ENCODE data around the gene TTC17. TPM values are rescaled to one million over a fixed set of nuclear protein-coding genes. Genes with fewer than 3 reads are reported as not detected.

The TTC17 gene
- total RNA-seq, 2 donors from 2014 or later = 103 to 122 TPM

- 68 to 82% methylated on average over 4 to 6 of the region's 6 CpGs for WGBS, 2 experiments (ENCODE audit: insufficient coverage in 1 of 2, insufficient read length in 1 of 2)
- DNase-seq = peak; percentile 79
- no peak overlapping the region for H3K27ac Mint-ChIP-seq
- no peaks in the 10 kb centered on the region for H3K27me3 ChIP-seq (ENCODE audit: control insufficient read depth, insufficient read depth, low read length, poor library complexity, severe bottlenecking)
- H3K4me1 ChIP-seq (ENCODE audit: control insufficient read depth, insufficient read depth, low read length) = no peaks in the 10 kb centered on the region
- peaks cover 3% of the 10 kb centered on the region for H3K9me3 Mint-ChIP-seq
- H3K9ac ChIP-seq (ENCODE audit: extremely low read depth, low read length, poor library complexity, severe bottlenecking) = no peak overlapping the region
- peaks cover 31% of the 10 kb centered on the region for H3K27me3 Mint-ChIP-seq (ENCODE audit: insufficient read depth)
- no peaks in the 10 kb centered on the region for H3K36me3 Mint-ChIP-seq (ENCODE audit: low read depth)
- H3K36me3 ChIP-seq (ENCODE audit: control insufficient read depth, insufficient read depth, low read length) = no peaks in the 10 kb centered on the region
- peak; percentile 68 for TF ChIP-seq CTCF (conservative IDR thresholded peaks at IDR 0.05)
- no peak overlapping the region for H3K4me3 Mint-ChIP-seq
- H3K4me3 ChIP-seq (ENCODE audit: low read length) = no peak overlapping the region
- H3K9me3 ChIP-seq (ENCODE audit: control insufficient read depth, low read length) = peaks cover 4% of the 10 kb centered on the region
- H3K27ac ChIP-seq (ENCODE audit: low read depth, low read length) = no peak overlapping the region
- H3K4me1 Mint-ChIP-seq = no peaks in the 10 kb centered on the region
Measured at GRCh38 chr11:43515090-43515489, 156.4 kb downstream of the TTC17 start.

GRCh38 chr11:43516316-43516850 is 157.7 kb downstream of the TTC17 start:
- H3K9me3 Mint-ChIP-seq = peaks cover 3% of the 10 kb centered on the region

GRCh38 chr11:43517518-43517917 is 158.8 kb downstream of the TTC17 start:
- no peak for DNase-seq
- no peak for TF ChIP-seq CTCF (conservative IDR thresholded peaks at IDR 0.05)
- WGBS, 2 experiments (ENCODE audit: insufficient coverage in 1 of 2, insufficient read length in 1 of 2) = 100% methylated on average over 2 of the region's 2 CpGs
- Histone ChIP-seq H3K36me3 (ENCODE audit: control insufficient read depth, insufficient read depth, low read length) (no peaks in the 10 kb centered on the region), H3K4me3 (ENCODE audit: low read length) (no peak overlapping the region), H3K4me1 (ENCODE audit: control insufficient read depth, insufficient read depth, low read length) (no peaks in the 10 kb centered on the region), H3K9ac (ENCODE audit: extremely low read depth, low read length, poor library complexity, severe bottlenecking) (no peak overlapping the region), H3K27ac (ENCODE audit: low read depth, low read length) (peak overlapping the region; percentile 90), H3K27me3 (ENCODE audit: control insufficient read depth, insufficient read depth, low read length, poor library complexity, severe bottlenecking) (no peaks in the 10 kb centered on the region), H3K9me3 (ENCODE audit: control insufficient read depth, low read length) (peaks cover 3% of the 10 kb centered on the region)
- no peak overlapping the region for H3K4me3 Mint-ChIP-seq
- H3K36me3 Mint-ChIP-seq (ENCODE audit: low read depth) = no peaks in the 10 kb centered on the region
- H3K9me3 Mint-ChIP-seq = peaks cover 3% of the 10 kb centered on the region
- no peak overlapping the region for H3K27ac Mint-ChIP-seq
- H3K4me1 Mint-ChIP-seq = peaks cover 2% of the 10 kb centered on the region
- peaks cover 30% of the 10 kb centered on the region for H3K27me3 Mint-ChIP-seq (ENCODE audit: insufficient read depth)

More at GRCh38 chr11:43516316-43516850, 157.7 kb downstream of the TTC17 start:
- H3K4me3 ChIP-seq (ENCODE audit: low read length) = no peak overlapping the region
- DNase-seq = no peak
- H3K4me1 ChIP-seq (ENCODE audit: control insufficient read depth, insufficient read depth, low read length) = no peaks in the 10 kb centered on the region
- Mint-ChIP-seq H3K27ac (no peak overlapping the region), H3K4me3 (no peak overlapping the region), H3K36me3 (ENCODE audit: low read depth) (no peaks in the 10 kb centered on the region), H3K4me1 (peaks cover 2% of the 10 kb centered on the region), H3K27me3 (ENCODE audit: insufficient read depth) (peaks cover 37% of the 10 kb centered on the region)
- no peaks in the 10 kb centered on the region for H3K36me3 ChIP-seq (ENCODE audit: control insufficient read depth, insufficient read depth, low read length)
- 32 to 67% methylated on average over 5 to 8 of the region's 8 CpGs for WGBS, 2 experiments (ENCODE audit: insufficient coverage in 1 of 2, insufficient read length in 1 of 2)
- peaks cover 4% of the 10 kb centered on the region for H3K9me3 ChIP-seq (ENCODE audit: control insufficient read depth, low read length)
- no peaks in the 10 kb centered on the region for H3K27me3 ChIP-seq (ENCODE audit: control insufficient read depth, insufficient read depth, low read length, poor library complexity, severe bottlenecking)
- peak overlapping the region; percentile 90 for H3K27ac ChIP-seq (ENCODE audit: low read depth, low read length)
- TF ChIP-seq CTCF (conservative IDR thresholded peaks at IDR 0.05) = no peak
- H3K9ac ChIP-seq (ENCODE audit: extremely low read depth, low read length, poor library complexity, severe bottlenecking) = no peak overlapping the region
